SU-DHL-6 (cell line): ENCODE results near the gene ARHGEF19.

Experiments used
- H2AFZ ChIP-seq: fragments of 200-600 bp; sonication (generic); 2 replicates; pipeline ENCODE4 v1.6.1; 2014; ENCODE audit warnings: low read depth, mild to moderate bottlenecking, moderate library complexity, mixed read lengths, antibody characterized with exemption, low read length; ENCODE audit not compliant: severe bottlenecking
- H3F3A ChIP-seq: fragments of 200-600 bp; shearing (Covaris generic); 2 replicates; pipeline ENCODE4 v1.6.0; 2016; ENCODE audit warnings: antibody characterized with exemption, mild to moderate bottlenecking; ENCODE audit not compliant: insufficient read depth
- H3K27ac ChIP-seq: fragments of 200-600 bp; sonication (generic); 2 replicates; pipeline ENCODE4 v1.5.1; 2016; ENCODE audit warnings: low read depth, mild to moderate bottlenecking, low read length, moderate library complexity, mixed read lengths
- H3K27me3 ChIP-seq: fragments of 200-600 bp; sonication (generic), shearing (Covaris generic); 2 replicates; pipeline ENCODE4 v1.6.0; 2014; ENCODE audit warnings: mild to moderate bottlenecking, low read length
- H3K36me3 ChIP-seq: fragments of 200-600 bp; sonication (generic); 2 replicates; pipeline ENCODE4 v1.6.1; 2014; ENCODE audit warnings: mild to moderate bottlenecking, low read length, mixed read lengths
- H3K4me2 ChIP-seq: fragments of 300-600, 200-600 bp; shearing (Covaris generic), sonication (generic); 2 replicates; pipeline ENCODE4 v1.6.0; 2014; ENCODE audit warnings: low read length, low read depth, mild to moderate bottlenecking; ENCODE audit not compliant: poor library complexity, severe bottlenecking
- H3K4me3 ChIP-seq: fragments of 200-600 bp; sonication (generic); 2 replicates; pipeline ENCODE4 v1.5.1; 2014; ENCODE audit warnings: antibody characterized with exemption, low read length, mild to moderate bottlenecking, mixed read lengths; ENCODE audit not compliant: insufficient read depth, poor library complexity, severe bottlenecking
- H3K79me2 ChIP-seq: fragments of 200-600 bp; sonication (generic); 2 replicates; pipeline ENCODE4 v1.6.1; 2014; ENCODE audit warnings: mild to moderate bottlenecking, low read length, moderate library complexity; ENCODE audit not compliant: insufficient read depth
- H3K9ac ChIP-seq: fragments of 200-600 bp; sonication (generic); 2 replicates; pipeline ENCODE4 v1.7.0; 2014; ENCODE audit warnings: mild to moderate bottlenecking, low read length
- H3K9me2 ChIP-seq: fragments of 200-600 bp; sonication (generic); replicated peaks from 2 replicates; pipeline ENCODE4 v1.6.1; 2014; ENCODE audit warnings: low read length; ENCODE audit not compliant: insufficient read depth
- H3K9me3 ChIP-seq: fragments of 200-600 bp; sonication (generic); 2 replicates; pipeline ENCODE4 v1.6.1; 2014; ENCODE audit warnings: low read length, mixed read lengths; ENCODE audit not compliant: insufficient read depth
- H4K20me1 ChIP-seq: fragments of 200-600 bp; sonication (generic); 2 replicates; pipeline ENCODE4 v1.6.1; 2014; ENCODE audit warnings: low read depth, mild to moderate bottlenecking, antibody characterized with exemption, low read length, moderate library complexity, mixed read lengths
- CTCF ChIP-seq: fragments of 200-600 bp; sonication (generic); IDR thresholded peaks from one replicate; pipeline ENCODE4 v1.5.1; 2017; ENCODE audit warnings: antibody characterized with exemption, mild to moderate bottlenecking, low read length, moderate library complexity; ENCODE audit not compliant: insufficient read depth, poor library complexity, severe bottlenecking
- EZH2phosphoT487 ChIP-seq: fragments of 200-600 bp; sonication (generic), shearing (Covaris generic); conservative IDR thresholded peaks from 2 replicates; pipeline ENCODE4 v1.6.1; 2018; ENCODE audit warnings: mild to moderate bottlenecking, antibody characterized with exemption, low read length, moderate library complexity, mixed read lengths

Gene ARHGEF19

GRCh38 chr1:16233431-16233830, 21.0 kb upstream of the ARHGEF19 start:
- no peak overlapping the region for H3K27ac ChIP-seq
- H3K9me3 ChIP-seq: no peaks in the 10 kb centered on the region
- no peaks in the 10 kb centered on the region for H3K9me2 ChIP-seq
- no peaks in the 10 kb centered on the region for H3K79me2 ChIP-seq
- peaks cover 3% of the 10 kb centered on the region; the same call in 1 of the 2 replicates for H3F3A ChIP-seq
- H4K20me1 ChIP-seq: no peaks in the 10 kb centered on the region
- no peak for TF ChIP-seq EZH2phosphoT487
- no peak for TF ChIP-seq CTCF
- H3K36me3 ChIP-seq: no peaks in the 10 kb centered on the region
- no peak overlapping the region for H3K9ac ChIP-seq
- H2AFZ ChIP-seq: no peak overlapping the region
- no peak overlapping the region for H3K4me2 ChIP-seq
- no peaks in the 10 kb centered on the region for H3K27me3 ChIP-seq
- H3K4me3 ChIP-seq: no peak overlapping the region

- no peaks in the 10 kb centered on the region for H4K20me1 ChIP-seq
- no peak overlapping the region for H3K4me2 ChIP-seq
- H3K9ac ChIP-seq: no peak overlapping the region
- H3K36me3 ChIP-seq: no peaks in the 10 kb centered on the region
- no peak overlapping the region for H3K27ac ChIP-seq
- no peak overlapping the region for H2AFZ ChIP-seq
- no peak overlapping the region for H3K4me3 ChIP-seq
- H3K27me3 ChIP-seq: no peaks in the 10 kb centered on the region
- H3K79me2 ChIP-seq: no peaks in the 10 kb centered on the region
- H3K9me2 ChIP-seq: no peaks in the 10 kb centered on the region
- no peak for TF ChIP-seq EZH2phosphoT487
- no peak for TF ChIP-seq CTCF
- peaks cover 3% of the 10 kb centered on the region; the same call in 1 of the 2 replicates for H3F3A ChIP-seq
- no peaks in the 10 kb centered on the region for H3K9me3 ChIP-seq
Observed at GRCh38 chr1:16232316-16232710, 19.9 kb upstream of the ARHGEF19 start.

- TF ChIP-seq CTCF: no peak
- TF ChIP-seq EZH2phosphoT487: no peak
- Histone ChIP-seq H3K36me3 (no peaks in the 10 kb centered on the region), H3K9me2 (no peaks in the 10 kb centered on the region), H3K9me3 (no peaks in the 10 kb centered on the region), H3K79me2 (no peaks in the 10 kb centered on the region), H3K4me2 (no peak overlapping the region), H3K27ac (no peak overlapping the region), H4K20me1 (no peaks in the 10 kb centered on the region), H3K4me3 (no peak overlapping the region), H2AFZ (no peak overlapping the region), H3K9ac (no peak overlapping the region), H3F3A (peaks cover 3% of the 10 kb centered on the region; the same call in 1 of the 2 replicates), H3K27me3 (no peaks in the 10 kb centered on the region)
Observed at GRCh38 chr1:16231331-16232315, 19.2 kb upstream of the ARHGEF19 start.
